Stimulated activated CD4-positive, alpha-beta T cell treated with anti-CD3 and anti-CD28 coated beads, TNF-alpha, amount 100 ng/mL, for 24 hours (primary cell): ENCODE measurements around the gene SAMD11.

Source experiments
- DNase-seq, 3 experiments: peaks; one replicate each; pipeline ENCODE4 v3.0.0-alpha.2; 2020; ENCODE audit warnings: low read depth in 3 of 3

SAMD11 gene

GRCh38 chr1:993379-993995 is 69.8 kb downstream of the SAMD11 start:
- DNase-seq: no peak
